ENCODE measurements around the gene FGF2.

Gene FGF2

GRCh38 chr4:122851568-122851967, 24.9 kb downstream of the FGF2 start:
- ChIA-PET POLR2A (no interaction called here), CTCF (interaction anchor here (1.4 kb wide), 1 partner anchor 12 kb away, joined by 3 read pairs; no protein-coding TSS in a partner anchor)
- no peak overlapping the region for H3K4me3 ChIP-seq (ENCODE audit: low read depth, low read length)
- H3K27ac ChIP-seq (ENCODE audit: extremely low read depth, low read depth, low read length) = no peak overlapping the region
- TF ChIP-seq ZNF280C (tag by site-specific recombination; IDR thresholded peaks at IDR 0.05) (no peak), ZNF140 (tag by site-specific recombination; IDR thresholded peaks at IDR 0.05) (no peak), GLIS1 (tag by site-specific recombination; IDR thresholded peaks at IDR 0.05) (no peak), ZNF791 (tag by site-specific recombination; IDR thresholded peaks at IDR 0.05) (no peak), ZNF560 (tag by site-specific recombination; IDR thresholded peaks at IDR 0.05; ENCODE audit: borderline replicate concordance) (no peak), ZNF544 (tag by site-specific recombination; IDR thresholded peaks at IDR 0.05) (no peak), ZFP37 (tag by site-specific recombination; IDR thresholded peaks at IDR 0.05) (no peak), ZNF248 (tag by site-specific recombination; IDR thresholded peaks at IDR 0.05) (no peak), YY2 (tag by site-specific recombination; IDR thresholded peaks at IDR 0.05) (no peak), ZNF280D (tag by site-specific recombination; IDR thresholded peaks at IDR 0.05) (no peak), ZEB2 (tag by site-specific recombination; IDR thresholded peaks at IDR 0.05) (no peak), ZIC2 (tag by site-specific recombination; IDR thresholded peaks at IDR 0.05) (no peak), ZBTB20 (tag by site-specific recombination; IDR thresholded peaks at IDR 0.05) (no peak), ZBTB8A (tag by site-specific recombination; IDR thresholded peaks at IDR 0.05) (no peak)
- H3K9me3 ChIP-seq (ENCODE audit: control insufficient read depth, insufficient read depth, low read depth, low read length) = no peaks in the 10 kb centered on the region
- no peaks in the 10 kb centered on the region for H3K4me1 ChIP-seq (ENCODE audit: control insufficient read depth, insufficient read depth, low read length)
- H3K36me3 ChIP-seq (ENCODE audit: control insufficient read depth in 2 of 2, insufficient read depth in 1 of 2, low read length in 2 of 2) = no peaks in the 10 kb centered on the region

GRCh38 chr4:122854447-122855352, 28.1 kb downstream of the FGF2 start:
- Histone ChIP-seq H3K4me1 (ENCODE audit: control insufficient read depth, insufficient read depth, low read length) (no peaks in the 10 kb centered on the region), H3K4me3 (ENCODE audit: low read depth, low read length) (no peak overlapping the region), H3K9me3 (ENCODE audit: control insufficient read depth, insufficient read depth, low read depth, low read length) (no peaks in the 10 kb centered on the region), H3K36me3 (ENCODE audit: control insufficient read depth in 2 of 2, insufficient read depth in 1 of 2, low read length in 2 of 2) (no peaks in the 10 kb centered on the region), H3K27ac (ENCODE audit: extremely low read depth, low read depth, low read length) (no peak overlapping the region)
- ChIA-PET POLR2A (no interaction called here), CTCF (interaction anchor here (0.6 kb wide), 1 partner anchor 90 kb away, joined by 3 read pairs; no protein-coding TSS in a partner anchor)
- TF ChIP-seq TSHZ1 (tag by site-specific recombination; IDR thresholded peaks at IDR 0.05; ENCODE audit: borderline replicate concordance) = no peak
- no peak for TF ChIP-seq ZBTB49 (tag by site-specific recombination; IDR thresholded peaks at IDR 0.05; ENCODE audit: low read depth)
- TF ChIP-seq ZFP41 (tag by site-specific recombination; IDR thresholded peaks at IDR 0.05; ENCODE audit: borderline replicate concordance) = no peak
- no peak for TF ChIP-seq ZNF677 (tag by site-specific recombination; IDR thresholded peaks at IDR 0.05)
- no peak for TF ChIP-seq ZBTB44 (tag by site-specific recombination; IDR thresholded peaks at IDR 0.05)
- no peak for TF ChIP-seq ZNF645 (tag by site-specific recombination; IDR thresholded peaks at IDR 0.05)

Data from HEK293 (cell line).